NOMO-1 treated with DMSO at 0.1 percent for 48 hours (cell line): ENCODE measurements around the gene EHMT1.
"Not testable (repeated sequence)": the region's sequence is repeated elsewhere in the genome, so short reads cannot be mapped to it uniquely, and the experiment has no call there.

ENCODE experiments used
- DNase-seq: peaks from one replicate; lab custom pipeline; 2025; ENCODE audit not compliant: unreplicated experiment; lab: John Stamatoyannopoulos, UW

The EHMT1 gene

DNA sequence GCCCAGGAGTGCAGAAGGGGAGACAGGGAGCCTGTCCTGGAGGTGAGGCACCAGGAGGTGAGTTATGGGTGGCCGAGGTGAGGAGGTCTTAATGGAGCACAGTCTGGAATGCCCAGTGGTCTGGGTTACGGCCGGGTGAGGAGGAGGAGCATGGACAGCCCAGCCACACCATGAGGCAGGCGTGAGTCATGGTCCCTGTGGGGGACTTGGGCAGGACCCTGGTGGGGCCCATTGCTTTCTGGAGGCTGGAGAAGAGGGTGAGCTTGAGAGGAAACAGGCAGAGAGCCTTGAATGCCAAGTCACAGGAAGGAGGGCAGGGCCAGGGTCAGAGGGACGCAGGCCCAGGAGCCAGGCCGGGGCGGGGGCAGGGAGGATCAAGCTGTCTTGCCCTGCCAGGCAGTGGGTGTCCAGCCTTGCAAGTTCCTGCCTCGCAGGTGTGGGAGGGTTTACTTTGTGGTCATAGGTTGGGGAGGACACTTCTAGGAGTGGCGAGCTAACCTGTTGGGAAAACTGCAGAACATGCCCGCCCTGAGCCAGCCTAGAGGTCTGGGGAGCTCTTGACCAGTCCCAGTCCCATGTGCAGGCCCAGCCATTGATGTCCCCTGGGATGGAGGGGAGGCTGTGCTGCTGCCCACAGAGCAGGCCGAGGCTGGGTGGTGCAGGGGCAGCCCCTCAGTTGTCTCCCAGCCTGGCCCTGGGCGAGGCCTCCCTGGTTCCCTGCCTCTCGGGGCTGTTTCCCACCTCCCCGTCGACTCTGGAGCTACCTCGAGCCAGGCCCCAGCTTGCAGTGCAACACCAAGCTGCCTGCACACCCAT lies 261.6 kb downstream of the EHMT1 start:
- DNase-seq, result no peak

DNA sequence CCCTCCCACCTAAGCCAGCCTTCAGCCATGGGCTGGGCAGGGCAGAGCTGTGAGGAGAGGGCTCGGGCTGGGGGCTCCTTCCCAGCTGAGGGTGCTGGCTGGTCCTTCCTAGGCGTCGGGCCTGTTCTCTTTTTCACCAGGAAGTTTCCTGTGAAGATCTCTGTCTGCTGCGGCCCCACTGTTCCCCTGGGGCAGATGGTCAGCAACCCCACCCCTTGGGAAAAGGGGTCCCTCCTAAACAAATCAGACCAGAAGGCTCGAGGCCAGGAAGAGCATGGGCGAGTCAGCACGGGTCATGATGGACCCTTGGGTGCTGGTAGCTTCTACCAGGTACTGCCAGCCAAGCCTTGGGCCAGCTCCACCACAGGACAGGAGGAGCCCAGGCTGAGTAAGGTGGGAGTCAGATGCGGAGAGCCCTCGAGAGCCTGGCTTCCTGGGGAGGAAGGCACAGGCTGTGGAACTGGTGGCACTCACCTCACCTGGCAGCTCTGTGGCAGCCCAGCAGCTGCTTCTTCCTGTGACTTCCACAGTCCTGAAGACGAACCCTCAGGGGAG lies 262.2 kb downstream of the EHMT1 start:
- no peak for DNase-seq

- DNase-seq, result no peak
These were observed 263.0 kb downstream of the EHMT1 start for GRCh38 chr9:137881591-137882505.

DNA sequence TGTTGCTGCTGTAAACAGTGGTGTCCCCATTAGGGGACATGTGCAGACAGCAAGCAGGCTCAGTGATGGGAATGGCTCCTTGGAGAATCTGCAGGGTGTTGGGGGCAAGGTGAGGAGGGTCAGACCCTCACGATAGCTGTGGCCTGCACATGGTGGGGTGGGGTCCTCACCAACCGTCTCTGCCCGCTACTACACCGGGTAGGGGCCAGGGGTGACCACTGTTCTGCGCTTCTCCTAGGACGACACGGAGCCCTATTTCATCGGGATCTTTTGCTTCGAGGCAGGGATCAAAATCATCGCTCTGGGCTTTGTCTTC lies 263.7 kb downstream of the EHMT1 start:
- no peak for DNase-seq

DNA sequence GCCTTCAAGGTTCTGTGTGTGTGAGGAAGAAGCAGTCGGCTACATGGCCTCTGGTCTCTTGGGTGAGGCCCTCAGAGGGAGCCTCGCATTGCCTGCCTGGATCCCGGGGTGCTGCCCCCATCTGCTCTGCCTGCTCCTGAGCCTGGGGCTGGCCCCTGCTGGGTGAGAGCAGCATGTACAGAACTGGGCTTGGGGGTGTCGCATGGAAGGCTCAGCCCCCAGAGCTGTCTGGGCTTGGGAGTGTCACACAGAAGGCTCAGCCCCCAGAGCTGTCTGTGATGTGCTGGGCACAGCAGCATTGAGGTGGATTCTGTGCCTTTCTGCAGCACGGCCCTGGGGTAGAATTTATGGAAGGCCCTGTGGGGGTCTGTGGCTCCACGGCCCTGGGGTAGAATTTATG lies 265.2 kb downstream of the EHMT1 start:
- not testable (repeated sequence) for DNase-seq

DNA sequence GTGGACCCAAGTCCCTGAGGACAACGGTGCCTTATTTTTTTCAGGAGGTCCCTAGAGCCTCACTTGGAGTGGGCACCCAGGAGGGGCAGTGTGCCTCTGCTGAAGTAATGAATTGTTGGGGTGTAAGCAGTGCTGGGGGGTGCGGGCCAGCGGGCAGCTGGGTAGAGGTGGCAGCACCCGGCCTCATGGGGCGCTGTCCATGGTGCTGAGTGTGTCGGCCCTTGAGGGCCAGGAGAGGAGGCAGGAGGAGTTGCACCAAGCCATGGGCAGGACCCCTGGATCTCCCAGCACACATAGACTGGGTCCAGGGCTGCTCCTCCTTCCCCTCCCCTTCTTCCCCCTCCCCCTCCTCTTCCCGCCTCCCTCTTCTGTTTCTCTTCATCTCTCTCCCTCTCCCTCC lies 265.7 kb downstream of the EHMT1 start:
- DNase-seq, result not testable (repeated sequence)

DNA sequence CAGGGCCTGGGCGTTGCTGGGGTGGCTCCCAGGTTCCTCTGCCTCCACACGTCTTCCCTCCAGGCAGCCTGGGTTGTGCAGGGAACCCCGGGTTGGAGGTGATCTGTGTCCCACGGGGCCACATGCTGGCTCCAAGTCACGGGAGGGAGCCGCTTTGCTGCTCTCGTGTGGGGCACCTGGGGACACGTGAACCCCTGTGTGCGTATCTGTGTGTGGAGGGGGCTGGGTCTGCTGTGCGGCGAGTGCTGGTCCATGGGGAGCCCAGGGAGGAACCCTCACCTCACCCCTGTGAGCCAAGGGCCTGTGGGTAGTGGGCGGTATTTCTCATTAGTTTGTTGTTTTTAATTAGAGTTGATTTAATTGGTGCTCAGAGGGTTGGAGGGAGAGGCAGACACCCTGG lies 266.3 kb downstream of the EHMT1 start:
- DNase-seq, result not testable (repeated sequence)
